Liver (tissue), 9 donors: ENCODE measurements around the gene P2RX3. TPM values are rescaled to one million over a fixed set of nuclear protein-coding genes. Genes with fewer than 3 reads are reported as not detected.

Experiments used
- DNase-seq: peaks from one replicate; pipeline ENCODE4 v3.0.0-alpha.2; 2017; ENCODE audit warnings: low spot score
- H3K27ac ChIP-seq, 2 donors: one replicate each; pipeline ENCODE4 v1.7.0; 2013; ENCODE audit warnings: inconsistent platforms in 2 of 2, low read length in 2 of 2, control low read depth in 1 of 2, low read depth in 1 of 2, mild to moderate bottlenecking in 1 of 2
- H3K27me3 ChIP-seq, 4 donors: one replicate each; pipeline versions ENCODE4 v1.6.1 to v1.7.0; 2013; ENCODE audit warnings: low read length in 3 of 4, inconsistent platforms in 1 of 4, mild to moderate bottlenecking in 1 of 4, moderate library complexity in 1 of 4; ENCODE audit not compliant: control insufficient read depth in 4 of 4, insufficient read depth in 4 of 4
- H3K36me3 ChIP-seq, 4 donors: one replicate each; pipeline versions ENCODE4 v1.6.1 to v1.7.0; 2013; ENCODE audit warnings: low read length in 3 of 4, mild to moderate bottlenecking in 3 of 4, low read depth in 1 of 4, moderate library complexity in 1 of 4; ENCODE audit not compliant: control insufficient read depth in 4 of 4, insufficient read depth in 3 of 4
- H3K4me1 ChIP-seq, 4 donors: one replicate each; pipeline versions ENCODE4 v1.6.1 to v1.7.0; 2013; ENCODE audit warnings: low read length in 3 of 4, mild to moderate bottlenecking in 3 of 4, moderate library complexity in 1 of 4; ENCODE audit not compliant: control insufficient read depth in 4 of 4, insufficient read depth in 4 of 4
- H3K4me3 ChIP-seq, 3 donors: one replicate each; pipeline versions ENCODE4 v1.6.1 to v1.7.0; 2013; ENCODE audit warnings: low read length in 3 of 3, control low read depth in 1 of 3, low read depth in 1 of 3, mild to moderate bottlenecking in 1 of 3
- H3K9ac ChIP-seq, 2 donors: one replicate each; pipeline ENCODE4 v1.7.0; 2013; ENCODE audit warnings: low read length in 2 of 2, mild to moderate bottlenecking in 2 of 2, moderate library complexity in 2 of 2, control low read depth in 1 of 2, low read depth in 1 of 2
- H3K9me3 ChIP-seq, 4 donors: one replicate each; pipeline versions ENCODE4 v1.6.1 to v1.7.0; 2013; ENCODE audit warnings: low read length in 3 of 4; ENCODE audit not compliant: control insufficient read depth in 4 of 4
- ATF3 ChIP-seq: IDR thresholded peaks from 2 replicates; pipeline ENCODE4 v1.6.1; 2016; ENCODE audit warnings: antibody characterized with exemption
- EGR1 ChIP-seq, 2 donors: IDR thresholded peaks; 2 replicates each; pipeline ENCODE4 v1.6.1; 2016 to 2018; ENCODE audit warnings: antibody characterized with exemption in 2 of 2, low read depth in 2 of 2
- FOXA1 ChIP-seq: IDR thresholded peaks from 2 replicates; pipeline ENCODE4 v1.6.1; 2016; ENCODE audit warnings: antibody characterized with exemption
- FOXA2 ChIP-seq: IDR thresholded peaks from 2 replicates; pipeline ENCODE4 v1.6.1; 2016; ENCODE audit warnings: antibody characterized with exemption
- GABPA ChIP-seq, 2 donors: IDR thresholded peaks in 1 of 2; conservative IDR thresholded peaks in 1 of 2; 2 replicates each; pipeline ENCODE4 v1.6.1; 2016; ENCODE audit warnings: antibody characterized with exemption in 2 of 2, mild to moderate bottlenecking in 1 of 2, moderate library complexity in 1 of 2
- HNF4A ChIP-seq, 2 donors: conservative IDR thresholded peaks; 2 replicates each; pipeline ENCODE4 v1.6.1; 2016; ENCODE audit warnings: antibody characterized with exemption in 2 of 2, mild to moderate bottlenecking in 2 of 2
- HNF4G ChIP-seq: IDR thresholded peaks from 2 replicates; pipeline ENCODE4 v1.6.1; 2016; ENCODE audit warnings: antibody characterized with exemption
- JUND ChIP-seq, 2 donors: IDR thresholded peaks; 2 replicates each; pipeline ENCODE4 v1.6.1; 2016; ENCODE audit warnings: antibody characterized with exemption in 2 of 2
- NR2F2 ChIP-seq: IDR thresholded peaks from 2 replicates; pipeline ENCODE4 v1.6.1; 2016; ENCODE audit warnings: antibody characterized with exemption
- RAD21 ChIP-seq, 2 donors: IDR thresholded peaks; 2 replicates each; pipeline ENCODE4 v1.6.1; 2016; ENCODE audit warnings: antibody characterized with exemption in 2 of 2, mild to moderate bottlenecking in 2 of 2
- REST ChIP-seq: IDR thresholded peaks from 2 replicates; pipeline ENCODE4 v1.6.1; 2016; ENCODE audit warnings: antibody characterized with exemption, mild to moderate bottlenecking
- RXRA ChIP-seq, 2 donors: IDR thresholded peaks; 2 replicates each; pipeline ENCODE4 v1.6.1; 2017 to 2018; ENCODE audit warnings: antibody characterized with exemption in 2 of 2, mild to moderate bottlenecking in 1 of 2
- SP1 ChIP-seq: IDR thresholded peaks from 2 replicates; pipeline ENCODE4 v1.6.1; 2018; ENCODE audit warnings: antibody characterized with exemption, mild to moderate bottlenecking
- TAF1 ChIP-seq: conservative IDR thresholded peaks from 2 replicates; pipeline ENCODE4 v1.6.1; 2016; ENCODE audit warnings: antibody characterized with exemption, mild to moderate bottlenecking
- YY1 ChIP-seq: IDR thresholded peaks from 2 replicates; pipeline ENCODE4 v1.6.1; 2016; ENCODE audit warnings: antibody characterized with exemption, mild to moderate bottlenecking
- ZBTB33 ChIP-seq: IDR thresholded peaks from 2 replicates; pipeline ENCODE4 v1.6.1; 2016; ENCODE audit warnings: antibody characterized with exemption
- whole genome bisulfite sequencing: extraction: QIAGEN DNeasy Blood & Tissue Kit; methylation state at CpG from one replicate; pipeline ENCODE4 v1.1.7; 2013; 5-methylcytosine and 5-hydroxymethylcytosine counted together
- polyA plus RNA-seq, 2 donors: library from polyadenylated mRNA; stranded (reverse) in 1 of 2; unstranded in 1 of 2; fragments of 200-250 nt in 1 of 2; fragments of >200 nt in 1 of 2; fragmentation: Nextera tagmentation in 1 of 2; extraction: Ambion mirVana in 1 of 2; gene quantifications; one replicate each; pipeline versions ENCODE4 v1.2.1 to v1.2.3, GENCODE V29; 2013 to 2015
- total RNA-seq, 2 donors: library from RNA; depleted of rRNA; stranded (reverse); fragments of >200 nt; gene quantifications; one replicate each; pipeline ENCODE4 v1.2.3, GENCODE V29; 2014
- TF ChIP-seq, protein P1 (sequence below): IDR thresholded peaks from 2 replicates; pipeline ENCODE4 v1.6.1; 2016; ENCODE audit warnings: antibody characterized with exemption
- TF ChIP-seq, protein P2 (sequence below): fragments of 150-350 bp; IDR thresholded peaks from 2 replicates; pipeline ENCODE4 v1.5.1; 2017; ENCODE audit warnings: improper control_type of control experiment, low read depth, low read length; ENCODE audit not compliant: missing input control
- donor health status: healthy.
- donor health status: healthy.
- donor health status: healthy.
- donor health status: healthy.
- donor health status: healthy.

P2RX3 gene
- total and polyA plus RNA-seq, 4 donors = 0.18 to 0.33 (median 0.23) TPM

DNA sequence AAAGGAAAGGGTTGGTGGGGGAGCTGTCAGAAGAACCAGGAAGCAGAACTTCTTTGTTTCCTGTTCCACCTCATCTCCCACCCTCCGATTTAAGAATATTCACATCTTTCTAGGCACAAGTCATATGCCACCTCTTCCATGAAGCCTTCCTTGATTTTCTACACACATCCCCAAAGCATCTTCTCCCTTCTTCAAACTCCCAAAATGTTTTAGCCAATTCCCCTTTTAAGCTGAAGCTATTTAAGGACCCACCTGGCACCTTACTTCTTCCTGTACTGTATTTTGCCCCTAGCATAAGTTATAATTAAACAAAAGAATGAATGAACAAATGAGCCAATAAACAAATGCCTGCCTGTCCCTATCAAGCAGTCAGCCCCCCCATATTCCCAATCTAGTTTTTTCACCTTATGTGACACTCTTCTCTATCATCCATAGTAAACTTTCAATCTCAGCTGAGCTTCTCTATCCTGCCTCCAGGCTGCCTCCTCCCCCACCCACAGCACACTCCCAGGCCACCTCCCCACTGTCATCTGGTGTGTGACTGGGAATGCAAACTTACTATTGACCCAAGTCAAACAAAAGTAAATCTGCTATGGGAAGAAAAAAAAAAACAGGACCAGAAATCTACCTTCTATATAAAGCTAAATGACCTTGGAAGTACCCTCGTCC lies 17.3 kb upstream of the P2RX3 start:
- WGBS = 56% methylated on average over 2 of the region's 2 CpGs
- peak overlapping the region; percentile 82 for H3K27ac ChIP-seq
- no peak overlapping the region for H3K9ac ChIP-seq
- no peaks in the 10 kb centered on the region for H3K9me3 ChIP-seq
- peaks cover 8 to 14% (median 10%) of the 10 kb centered on the region in 4 donors for H3K36me3 ChIP-seq
- peak overlapping the region in 1 of 3 donors; percentile 47 for H3K4me3 ChIP-seq
- no peak for DNase-seq
- no peaks in the 10 kb centered on the region for H3K27me3 ChIP-seq
- H3K4me1 ChIP-seq = peaks cover 13 to 77% (median 58%) of the 10 kb centered on the region in 4 donors
- TF ChIP-seq YY1 (no peak), REST (no peak), JUND (IDR thresholded peaks at IDR 0.05) (no peak), TAF1 (no peak), GABPA (IDR thresholded peaks at IDR 0.05 in 1 of 2, conservative IDR thresholded peaks at IDR 0.05 in 1 of 2) (no peak), NR2F2 (no peak), FOXA1 (no peak), HNF4A (conservative IDR thresholded peaks at IDR 0.05) (peak in 1 of 2 donors; percentile 24), RXRA (IDR thresholded peaks at IDR 0.05) (peak; percentile 21 to 39), EGR1 (IDR thresholded peaks at IDR 0.05; ENCODE audit: low read depth in 2 of 2) (no peak), ZBTB33 (no peak), SP1 (peak; percentile 41), ATF3 (no peak), HNF4G (no peak), RAD21 (IDR thresholded peaks at IDR 0.05) (peak in 1 of 2 donors; percentile 49), FOXA2 (no peak)
- TF ChIP-seq, protein P1, sequence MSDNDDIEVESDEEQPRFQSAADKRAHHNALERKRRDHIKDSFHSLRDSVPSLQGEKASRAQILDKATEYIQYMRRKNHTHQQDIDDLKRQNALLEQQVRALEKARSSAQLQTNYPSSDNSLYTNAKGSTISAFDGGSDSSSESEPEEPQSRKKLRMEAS = no peak
- TF ChIP-seq, protein P2, sequence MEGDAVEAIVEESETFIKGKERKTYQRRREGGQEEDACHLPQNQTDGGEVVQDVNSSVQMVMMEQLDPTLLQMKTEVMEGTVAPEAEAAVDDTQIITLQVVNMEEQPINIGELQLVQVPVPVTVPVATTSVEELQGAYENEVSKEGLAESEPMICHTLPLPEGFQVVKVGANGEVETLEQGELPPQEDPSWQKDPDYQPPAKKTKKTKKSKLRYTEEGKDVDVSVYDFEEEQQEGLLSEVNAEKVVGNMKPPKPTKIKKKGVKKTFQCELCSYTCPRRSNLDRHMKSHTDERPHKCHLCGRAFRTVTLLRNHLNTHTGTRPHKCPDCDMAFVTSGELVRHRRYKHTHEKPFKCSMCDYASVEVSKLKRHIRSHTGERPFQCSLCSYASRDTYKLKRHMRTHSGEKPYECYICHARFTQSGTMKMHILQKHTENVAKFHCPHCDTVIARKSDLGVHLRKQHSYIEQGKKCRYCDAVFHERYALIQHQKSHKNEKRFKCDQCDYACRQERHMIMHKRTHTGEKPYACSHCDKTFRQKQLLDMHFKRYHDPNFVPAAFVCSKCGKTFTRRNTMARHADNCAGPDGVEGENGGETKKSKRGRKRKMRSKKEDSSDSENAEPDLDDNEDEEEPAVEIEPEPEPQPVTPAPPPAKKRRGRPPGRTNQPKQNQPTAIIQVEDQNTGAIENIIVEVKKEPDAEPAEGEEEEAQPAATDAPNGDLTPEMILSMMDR = peak; percentile 21
